NCI-H128 (cell line): ENCODE measurements around the gene PTGES3.

ENCODE experiments used
- DNase-seq: peaks from one replicate; lab custom pipeline; 2025; ENCODE audit not compliant: unreplicated experiment; lab: John Stamatoyannopoulos, UW

Gene PTGES3

DNA sequence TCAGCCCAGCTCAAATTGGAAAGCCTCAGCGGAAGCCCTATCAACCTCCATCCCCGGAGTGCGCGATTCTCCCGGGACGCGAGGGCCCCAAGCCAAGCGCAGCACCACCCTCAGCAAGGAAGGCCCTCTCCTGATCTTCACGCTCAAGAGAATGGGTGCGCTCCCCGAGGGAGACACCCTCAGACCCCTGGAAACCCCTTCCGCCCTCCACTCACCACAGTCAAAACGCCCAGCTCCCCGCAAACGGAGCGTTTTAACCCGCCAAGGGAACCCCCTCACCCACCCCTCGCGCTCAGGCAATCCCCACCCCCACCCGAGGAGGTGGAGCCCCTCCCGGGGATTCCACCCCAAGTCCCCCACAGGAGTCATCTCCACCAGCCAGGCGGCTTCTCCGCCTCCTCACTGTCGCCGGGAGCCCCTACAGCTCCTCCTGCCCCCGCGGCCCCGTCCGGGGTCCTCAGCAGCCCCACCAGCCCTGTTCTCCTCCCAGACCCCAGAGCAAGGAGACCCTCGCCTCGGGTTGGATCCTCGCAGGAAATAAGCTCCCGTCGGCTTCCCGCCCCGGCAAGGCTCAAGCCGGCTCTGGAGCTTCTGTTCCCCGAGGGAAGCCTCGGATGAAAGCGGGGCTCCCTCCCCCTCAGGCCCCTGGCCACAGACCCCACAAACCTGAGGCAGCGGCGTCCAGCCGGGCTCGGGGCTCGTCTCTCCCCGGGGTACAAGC lies 58.5 kb downstream of the PTGES3 start:
- no peak for DNase-seq

DNA sequence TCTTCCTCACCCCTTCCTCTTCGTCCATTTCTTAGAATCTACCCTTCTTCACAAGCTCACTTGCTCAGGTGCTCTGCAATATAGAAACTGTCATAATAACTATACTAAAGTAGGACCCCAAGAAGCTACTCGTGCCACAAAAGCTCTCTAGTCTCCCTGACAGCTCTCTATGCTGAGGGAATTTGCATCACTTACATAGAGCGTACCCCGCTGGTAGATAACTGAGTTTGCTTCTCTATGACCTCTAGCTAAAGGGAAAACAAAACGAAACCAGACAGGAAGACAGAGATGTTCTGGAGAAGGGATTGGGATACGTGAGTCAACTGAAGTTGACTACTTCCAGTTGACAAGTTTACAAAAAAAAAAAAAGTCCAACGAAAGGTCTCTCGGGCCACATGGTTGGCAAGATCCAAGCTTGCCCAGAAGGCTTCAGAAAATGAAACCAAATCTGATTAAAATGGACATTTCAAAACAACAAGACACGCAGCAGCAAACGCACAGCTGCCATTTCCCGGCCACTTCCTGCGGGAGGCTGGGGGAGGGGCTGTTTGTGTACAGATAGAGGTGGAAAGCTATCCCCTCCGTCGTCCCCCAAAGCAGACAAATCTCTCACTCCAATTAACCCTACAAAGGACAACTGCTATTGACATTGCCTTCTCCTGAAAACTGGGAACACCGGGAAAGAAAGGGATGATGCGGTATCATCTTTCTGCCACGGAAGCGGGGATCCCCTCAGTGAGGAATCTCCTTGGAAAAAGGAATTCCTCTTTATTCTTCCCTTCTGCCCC lies 59.2 kb downstream of the PTGES3 start:
- DNase-seq = no peak

DNA sequence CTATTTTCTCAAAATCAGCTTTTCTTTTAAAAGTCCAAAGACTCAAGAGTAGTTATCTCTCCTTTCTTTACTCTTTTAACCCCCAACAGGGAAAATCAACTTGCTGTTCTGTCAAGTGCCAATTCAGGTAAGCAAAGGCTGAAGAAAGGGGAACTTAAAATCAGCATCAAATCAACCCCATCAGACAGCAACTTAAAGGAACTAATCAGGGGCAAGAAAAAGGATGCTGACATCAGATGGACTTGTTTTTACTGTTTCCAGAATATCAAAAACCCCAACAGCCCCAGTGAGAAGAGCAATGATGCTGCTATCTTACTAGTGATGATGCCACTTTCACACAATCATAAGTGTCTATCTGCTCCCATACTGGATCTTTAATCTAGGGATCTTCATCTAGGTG lies 61.4 kb downstream of the PTGES3 start:
- DNase-seq = no peak

DNA sequence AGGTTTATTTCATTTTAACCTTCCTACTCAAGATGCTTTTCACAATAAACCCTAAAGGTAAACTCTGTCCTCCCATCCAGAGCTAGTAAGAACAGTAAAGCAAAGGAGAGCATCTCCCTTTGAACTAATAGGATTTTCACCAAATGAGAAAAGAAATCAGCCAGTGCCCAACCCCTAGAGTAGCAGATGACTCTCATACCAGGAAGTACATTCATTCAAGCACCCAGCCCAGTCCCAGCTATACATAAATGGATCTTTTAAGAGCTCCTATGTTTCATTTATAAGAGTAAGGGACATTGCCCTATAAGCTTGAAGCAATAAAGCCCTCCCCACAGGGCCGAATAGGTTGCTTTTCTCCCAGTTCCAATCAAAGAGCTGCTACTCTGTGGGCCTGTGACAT lies 65.5 kb downstream of the PTGES3 start:
- DNase-seq = no peak

GRCh38 chr12:56616925-56617324 lies 71.2 kb downstream of the PTGES3 start:
- DNase-seq = no peak

- DNase-seq = no peak
Measured at GRCh38 chr12:56616244-56616643, 71.8 kb downstream of the PTGES3 start.

GRCh38 chr12:56614627-56615026 lies 73.5 kb downstream of the PTGES3 start:
- no peak for DNase-seq
